Activated naive CD8-positive, alpha-beta T cell treated with anti-CD3 and anti-CD28 coated beads, Interleukin-2, amount 50 U/mL, for 24 hours (primary cell): ENCODE measurements around the gene KIZ.
"Not testable (repeated sequence)": the region's sequence is repeated elsewhere in the genome, so short reads cannot be mapped to it uniquely, and the experiment has no call there.

Source experiments
- ATAC-seq: fragments of 150-1000 bp; cut with Tn5 transposase; one replicate; pipeline ENCODE4 v1.10.0; 2021
- DNase-seq: peaks from one replicate; pipeline ENCODE4 v3.0.0; 2021
- H3K27ac Mint-ChIP-seq: one replicate; pipeline ENCODE4 v1.8.0; 2021; ENCODE audit warnings: mild to moderate bottlenecking, mixed read lengths
- H3K27me3 Mint-ChIP-seq: one replicate; pipeline ENCODE4 v1.8.0; 2021; ENCODE audit warnings: mixed read lengths
- H3K36me3 Mint-ChIP-seq: one replicate; pipeline ENCODE4 v1.8.0; 2021; ENCODE audit warnings: low read depth, mixed read lengths
- H3K4me1 Mint-ChIP-seq: one replicate; pipeline ENCODE4 v1.8.0; 2021; ENCODE audit warnings: mixed read lengths
- H3K4me3 Mint-ChIP-seq: one replicate; pipeline ENCODE4 v1.8.0; 2021; ENCODE audit warnings: mild to moderate bottlenecking, moderate library complexity, mixed read lengths
- H3K9me3 Mint-ChIP-seq: one replicate; pipeline ENCODE4 v1.8.0; 2021; ENCODE audit warnings: mixed read lengths

KIZ gene

DNA sequence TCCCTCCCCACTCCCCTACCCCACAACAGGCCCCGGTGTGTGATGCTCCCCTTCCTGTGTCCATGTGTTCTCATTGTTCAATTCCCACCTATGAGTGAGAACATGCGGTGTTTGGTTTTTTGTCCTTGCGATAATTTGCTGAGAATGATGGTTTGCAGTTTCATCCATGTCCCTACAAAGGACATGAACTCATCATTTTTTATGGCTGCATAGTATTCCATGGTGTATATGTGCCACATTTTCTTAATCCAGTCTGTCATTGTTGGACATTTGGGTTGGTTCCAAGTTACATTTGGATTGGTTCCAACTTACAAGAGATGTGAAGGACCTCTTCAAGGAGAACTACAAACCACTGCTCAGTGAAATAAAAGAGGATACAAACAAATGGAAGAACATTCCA is 42.2 kb downstream of the KIZ start:
- not testable (repeated sequence) for H3K27ac Mint-ChIP-seq, H3K27me3 Mint-ChIP-seq

DNA sequence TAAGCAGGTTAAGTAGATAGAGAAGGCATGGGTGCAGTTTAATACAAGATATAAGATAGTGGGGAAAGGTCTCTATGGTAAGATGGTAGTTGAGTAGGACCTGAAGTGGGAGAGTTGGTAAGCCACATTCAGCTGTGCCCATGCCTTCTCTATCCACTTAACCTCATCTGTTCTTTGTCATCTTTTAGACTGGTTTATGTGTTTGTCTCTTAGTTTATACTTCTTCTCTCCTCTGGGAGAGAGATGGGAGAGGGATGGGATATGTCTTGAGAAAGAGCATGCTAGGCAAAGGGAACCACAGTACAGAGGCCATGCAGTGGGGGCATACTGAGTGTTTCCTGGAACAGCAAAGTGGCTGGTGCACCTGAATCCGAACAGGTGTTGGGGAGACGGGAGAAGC is 46.7 kb downstream of the KIZ start:
- no peak overlapping the region for H3K4me3 Mint-ChIP-seq
- H3K4me1 Mint-ChIP-seq = peaks cover 9% of the 10 kb centered on the region
- H3K27ac Mint-ChIP-seq = no peak overlapping the region
- H3K36me3 Mint-ChIP-seq = peaks cover 21% of the 10 kb centered on the region
- peaks cover 4% of the 10 kb centered on the region for H3K9me3 Mint-ChIP-seq
- ATAC-seq (no peak), DNase-seq (no peak)
- no peaks in the 10 kb centered on the region for H3K27me3 Mint-ChIP-seq

More for the DNA sequence above, 42.2 kb downstream of the KIZ start:
- H3K4me3 Mint-ChIP-seq, H3K9me3 Mint-ChIP-seq, ATAC-seq, H3K4me1 Mint-ChIP-seq, DNase-seq: not testable (repeated sequence)
- H3K36me3 Mint-ChIP-seq = peaks cover 37% of the 10 kb centered on the region

DNA sequence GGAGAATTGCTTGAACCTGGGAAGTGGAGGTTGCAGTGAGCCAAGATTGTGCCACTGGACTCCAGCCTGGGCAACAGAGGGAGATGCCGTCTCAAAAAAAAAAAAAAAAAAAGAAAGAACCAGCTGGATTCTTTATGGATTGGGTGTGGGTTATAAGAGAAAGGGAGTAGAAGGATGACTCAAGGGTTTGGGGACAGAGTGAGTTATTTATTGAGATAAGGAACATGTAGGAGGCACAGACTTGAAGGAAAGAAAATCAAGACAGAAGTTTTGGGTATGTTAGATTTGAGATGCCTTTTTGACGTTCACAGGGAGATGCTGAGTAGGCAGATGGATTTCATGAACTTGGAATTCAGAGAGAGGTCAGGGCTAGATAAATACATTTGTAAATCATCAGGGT is 47.6 kb downstream of the KIZ start:
- Mint-ChIP-seq H3K27ac (no peak overlapping the region), H3K36me3 (peaks cover 17% of the 10 kb centered on the region), H3K4me1 (peaks cover 9% of the 10 kb centered on the region), H3K27me3 (no peaks in the 10 kb centered on the region), H3K4me3 (no peak overlapping the region), H3K9me3 (peaks cover 7% of the 10 kb centered on the region)
- no peak for DNase-seq
- ATAC-seq = no peak

DNA sequence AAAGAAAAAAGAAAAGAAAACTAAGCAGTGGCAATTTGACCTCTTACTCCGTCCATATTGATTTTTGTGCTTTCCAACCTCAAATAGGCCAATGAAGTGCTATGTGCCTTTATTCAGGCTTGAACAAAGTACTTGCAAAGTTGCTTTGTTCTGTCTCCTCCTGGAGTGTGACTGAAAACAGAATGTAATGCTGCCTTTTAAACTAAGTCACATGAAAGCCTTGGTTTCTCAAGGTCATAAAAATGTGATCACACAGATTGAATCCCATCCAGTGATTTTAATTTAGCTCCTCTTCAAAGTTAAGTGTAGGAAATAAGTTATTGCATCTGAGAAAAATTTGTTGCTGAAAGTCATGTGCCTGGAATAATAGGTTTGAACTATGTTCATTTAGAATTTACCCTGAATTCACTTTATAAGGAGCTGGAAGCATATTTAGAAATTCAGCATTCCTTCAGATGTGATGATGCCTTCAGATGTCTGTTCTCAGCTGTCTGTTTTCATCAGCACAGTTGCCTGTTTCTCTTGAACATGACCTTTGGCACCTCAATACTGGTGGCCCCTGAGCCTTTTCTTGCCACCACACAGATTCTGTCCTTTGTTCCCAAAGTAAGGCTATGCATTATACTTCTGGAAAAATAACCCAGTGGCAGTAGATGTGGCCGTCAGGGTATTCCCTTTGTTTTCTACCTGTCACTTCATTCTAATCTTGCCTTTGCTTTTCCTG is 48.8 kb downstream of the KIZ start:
- Mint-ChIP-seq H3K4me3 (no peak overlapping the region), H3K27ac (no peak overlapping the region), H3K27me3 (no peaks in the 10 kb centered on the region), H3K4me1 (peaks cover 9% of the 10 kb centered on the region), H3K36me3 (peaks cover 15% of the 10 kb centered on the region), H3K9me3 (peaks cover 7% of the 10 kb centered on the region)
- DNase-seq (no peak), ATAC-seq (no peak)

DNA sequence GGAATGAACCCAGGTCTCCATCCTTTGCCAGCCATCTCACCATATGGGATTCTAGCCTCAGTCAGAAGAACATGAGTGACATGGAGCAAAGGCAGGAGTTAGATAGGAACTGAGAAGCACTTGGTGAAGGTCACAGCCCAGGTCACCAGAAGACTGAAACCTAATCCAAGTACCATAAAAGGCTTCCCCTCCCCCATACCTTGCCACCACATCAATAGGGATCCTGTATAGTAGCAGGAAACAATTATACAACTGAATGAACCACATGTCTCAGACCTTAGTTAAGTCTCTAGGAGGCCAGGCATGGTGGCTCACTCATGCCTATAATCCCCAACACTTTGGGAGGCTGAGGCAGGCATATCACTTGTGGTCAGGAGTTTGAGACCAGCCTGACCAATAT is 49.6 kb downstream of the KIZ start:
- peaks cover 7% of the 10 kb centered on the region for H3K9me3 Mint-ChIP-seq
- H3K4me3 Mint-ChIP-seq = no peak overlapping the region
- H3K27ac Mint-ChIP-seq = no peak overlapping the region
- no peaks in the 10 kb centered on the region for H3K27me3 Mint-ChIP-seq
- peaks cover 9% of the 10 kb centered on the region for H3K4me1 Mint-ChIP-seq
- no peak for DNase-seq
- H3K36me3 Mint-ChIP-seq = peaks cover 12% of the 10 kb centered on the region
- peak; percentile 57 for ATAC-seq

DNA sequence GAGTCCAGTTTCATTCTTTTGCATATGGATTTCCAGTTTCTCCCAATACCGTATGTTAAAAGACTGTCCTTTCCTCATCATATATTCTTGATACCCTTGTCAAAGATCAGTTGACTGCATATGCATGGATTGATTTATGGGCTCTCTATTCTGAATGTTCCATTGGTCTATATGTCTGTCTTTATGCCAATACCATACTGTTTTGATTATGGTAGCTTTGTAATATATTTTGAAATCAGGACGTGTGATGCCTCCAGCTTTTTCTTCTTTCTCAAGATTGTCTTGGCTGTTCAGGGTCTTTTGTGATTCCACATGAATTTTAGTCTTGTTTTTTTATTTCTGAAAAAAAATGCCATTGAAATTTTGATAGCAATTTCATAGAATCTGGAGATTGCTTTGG is 51.9 kb downstream of the KIZ start:
- Mint-ChIP-seq H3K9me3 (peaks cover 4% of the 10 kb centered on the region), H3K27me3 (no peaks in the 10 kb centered on the region), H3K27ac (no peak overlapping the region), H3K36me3 (peaks cover 5% of the 10 kb centered on the region), H3K4me3 (no peak overlapping the region), H3K4me1 (peaks cover 9% of the 10 kb centered on the region)
- DNase-seq (no peak), ATAC-seq (no peak)

DNA sequence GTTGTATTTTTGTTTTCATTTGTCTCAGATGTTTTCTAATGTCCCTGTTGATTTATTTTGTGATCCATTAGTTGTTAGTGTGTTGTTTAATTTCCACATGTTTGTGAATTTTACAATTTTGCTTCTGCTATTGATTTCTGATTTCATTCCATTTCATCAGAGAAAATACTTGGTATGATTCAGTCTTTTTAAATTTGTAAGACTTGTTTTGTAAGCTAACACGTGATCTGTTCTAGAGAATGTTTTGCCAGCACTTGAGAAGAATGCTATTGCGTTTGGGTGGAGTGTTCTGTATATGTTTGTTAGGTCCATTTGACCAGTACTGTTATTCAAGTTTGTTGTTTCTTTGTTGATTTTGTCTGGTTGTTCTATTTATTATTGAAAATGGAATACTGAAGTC is 53.9 kb downstream of the KIZ start:
- no peak for ATAC-seq
- no peaks in the 10 kb centered on the region for H3K27me3 Mint-ChIP-seq

DNA sequence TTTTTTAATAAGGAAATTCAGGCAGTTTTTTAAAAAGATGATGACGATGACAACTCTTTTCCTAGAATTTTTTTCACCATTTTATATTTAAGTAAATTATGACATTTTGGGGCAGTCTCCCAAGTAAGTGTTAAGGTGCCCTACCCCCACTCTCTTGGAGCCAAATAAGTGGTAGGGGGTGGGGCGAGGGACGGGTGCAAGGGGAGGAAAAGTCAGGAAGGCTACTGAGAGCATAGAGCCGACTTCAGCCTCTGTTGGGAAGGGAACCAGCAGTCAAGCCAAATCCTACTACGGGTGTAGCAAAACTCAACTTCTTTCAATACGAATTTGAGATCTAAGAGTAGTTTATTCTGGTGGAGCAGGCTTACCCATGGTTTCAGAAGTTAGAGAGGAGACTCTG is 54.4 kb downstream of the KIZ start:
- Mint-ChIP-seq H3K4me1 (peaks cover 5% of the 10 kb centered on the region), H3K9me3 (peaks cover 4% of the 10 kb centered on the region), H3K36me3 (peaks cover 5% of the 10 kb centered on the region), H3K27me3 (no peaks in the 10 kb centered on the region), H3K4me3 (no peak overlapping the region), H3K27ac (no peak overlapping the region)
- ATAC-seq (no peak), DNase-seq (no peak)

More for the DNA sequence above, 53.9 kb downstream of the KIZ start:
- Mint-ChIP-seq H3K36me3 (peaks cover 5% of the 10 kb centered on the region), H3K9me3 (peaks cover 4% of the 10 kb centered on the region), H3K4me3 (no peak overlapping the region), H3K4me1 (peaks cover 9% of the 10 kb centered on the region), H3K27ac (no peak overlapping the region)
- no peak for DNase-seq

DNA sequence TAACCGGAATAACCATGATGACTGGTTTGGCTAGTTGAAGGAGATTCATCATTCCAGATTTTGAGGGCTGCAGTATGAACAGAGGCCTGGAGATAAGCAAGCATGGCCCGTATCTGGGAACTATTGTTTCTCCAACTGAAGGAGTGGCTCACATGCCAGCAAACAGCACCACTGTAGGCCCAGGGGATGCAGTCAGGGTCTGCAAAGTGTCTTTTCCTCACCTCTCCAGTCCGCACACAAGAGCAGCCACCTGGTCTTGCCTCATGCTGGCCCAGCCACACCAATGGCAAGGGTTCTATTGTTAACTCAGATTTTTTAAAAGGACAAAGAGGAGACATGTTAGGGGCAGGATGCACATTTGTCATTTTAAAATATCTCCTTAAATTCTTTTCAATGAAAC is 55.1 kb downstream of the KIZ start:
- Mint-ChIP-seq H3K4me1 (no peaks in the 10 kb centered on the region), H3K4me3 (no peak overlapping the region), H3K9me3 (peaks cover 4% of the 10 kb centered on the region), H3K36me3 (peaks cover 5% of the 10 kb centered on the region), H3K27ac (no peak overlapping the region), H3K27me3 (no peaks in the 10 kb centered on the region)
- DNase-seq (no peak), ATAC-seq (no peak)

DNA sequence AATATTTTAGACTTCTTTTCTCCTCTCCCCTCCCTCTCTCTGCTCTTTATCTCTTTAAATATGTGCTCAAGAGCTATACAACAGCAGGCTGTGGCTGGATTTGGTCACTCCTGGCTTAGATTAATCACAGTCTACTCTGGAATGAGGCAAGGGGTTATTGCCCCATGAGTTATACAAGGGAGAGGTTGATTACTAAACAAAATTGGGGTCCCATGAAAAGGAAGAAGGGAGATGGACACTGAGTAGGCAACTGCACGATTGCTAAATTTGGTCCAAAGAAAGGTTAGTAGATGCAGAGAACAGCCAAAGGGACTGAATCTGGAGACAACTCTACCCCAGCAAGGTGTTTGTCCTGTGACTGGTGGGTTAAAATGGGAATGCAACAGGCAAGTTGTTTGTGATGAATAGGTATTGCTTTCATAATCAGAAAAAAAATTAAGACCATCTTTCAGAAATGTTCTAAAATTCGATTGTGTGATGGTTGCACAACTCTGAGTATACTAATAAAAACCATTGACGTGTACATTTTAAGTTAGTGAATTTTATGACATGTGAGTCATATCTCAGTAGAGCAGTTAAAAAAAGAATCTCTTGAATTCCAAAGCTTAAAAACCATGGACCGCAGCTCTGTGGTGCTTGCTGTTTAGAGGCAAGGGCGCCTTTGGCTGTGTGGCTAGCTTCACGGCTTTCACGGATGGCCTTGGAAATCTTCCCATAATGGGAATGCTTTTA is 57.1 kb downstream of the KIZ start:
- peaks cover 3% of the 10 kb centered on the region for H3K36me3 Mint-ChIP-seq
- no peak for DNase-seq
- H3K27ac Mint-ChIP-seq = no peak overlapping the region

DNA sequence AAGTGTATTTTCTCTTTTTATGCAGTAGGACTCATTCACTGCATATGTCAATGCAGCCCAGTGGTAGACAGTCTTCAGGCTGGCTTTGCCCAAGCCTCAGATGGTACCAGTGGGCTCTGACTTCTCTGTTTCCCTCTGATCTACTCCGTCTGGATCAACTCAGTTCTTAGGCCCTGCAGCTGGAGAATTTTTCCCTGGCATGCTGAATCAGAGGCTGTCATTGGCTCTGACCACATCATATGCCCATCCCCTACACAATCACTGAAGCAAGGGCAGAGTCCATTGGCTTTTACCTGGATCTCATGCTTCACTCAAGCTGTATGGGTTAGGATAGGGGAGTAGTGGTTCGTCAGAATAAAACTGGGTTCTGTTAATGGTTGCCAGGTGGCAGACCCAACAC is 57.8 kb downstream of the KIZ start:
- Mint-ChIP-seq H3K4me3 (no peak overlapping the region), H3K4me1 (no peaks in the 10 kb centered on the region), H3K27ac (no peak overlapping the region), H3K36me3 (peaks cover 3% of the 10 kb centered on the region), H3K9me3 (no peaks in the 10 kb centered on the region), H3K27me3 (no peaks in the 10 kb centered on the region)
- no peak for DNase-seq
- ATAC-seq = no peak

More for the DNA sequence above, 57.1 kb downstream of the KIZ start:
- Mint-ChIP-seq H3K9me3 (no peaks in the 10 kb centered on the region), H3K4me3 (no peak overlapping the region), H3K4me1 (no peaks in the 10 kb centered on the region), H3K27me3 (no peaks in the 10 kb centered on the region)
- ATAC-seq = no peak

DNA sequence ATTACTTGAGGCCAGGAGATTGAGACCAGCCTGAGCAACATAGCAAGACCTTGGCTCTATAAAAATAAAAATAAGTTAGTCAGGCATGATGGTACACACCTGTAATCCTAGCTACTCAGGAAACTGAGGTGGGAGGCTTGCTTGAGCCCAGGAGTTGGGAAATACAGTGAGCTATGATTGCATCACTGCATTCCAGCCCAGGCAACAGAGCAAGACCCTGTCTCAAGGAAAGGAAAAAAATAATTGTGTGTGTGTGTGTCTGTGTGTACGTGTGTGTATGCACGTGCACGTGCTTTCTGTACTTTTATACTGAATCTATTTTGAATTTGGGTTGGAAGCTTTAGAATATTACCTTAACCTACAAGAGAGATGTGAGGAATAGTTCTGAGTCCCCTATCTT is 58.9 kb downstream of the KIZ start:
- no peak for ATAC-seq
- Mint-ChIP-seq H3K36me3 (peaks cover 3% of the 10 kb centered on the region), H3K4me1 (no peaks in the 10 kb centered on the region), H3K27ac (no peak overlapping the region), H3K4me3 (no peak overlapping the region), H3K27me3 (no peaks in the 10 kb centered on the region), H3K9me3 (no peaks in the 10 kb centered on the region)
- DNase-seq = no peak

DNA sequence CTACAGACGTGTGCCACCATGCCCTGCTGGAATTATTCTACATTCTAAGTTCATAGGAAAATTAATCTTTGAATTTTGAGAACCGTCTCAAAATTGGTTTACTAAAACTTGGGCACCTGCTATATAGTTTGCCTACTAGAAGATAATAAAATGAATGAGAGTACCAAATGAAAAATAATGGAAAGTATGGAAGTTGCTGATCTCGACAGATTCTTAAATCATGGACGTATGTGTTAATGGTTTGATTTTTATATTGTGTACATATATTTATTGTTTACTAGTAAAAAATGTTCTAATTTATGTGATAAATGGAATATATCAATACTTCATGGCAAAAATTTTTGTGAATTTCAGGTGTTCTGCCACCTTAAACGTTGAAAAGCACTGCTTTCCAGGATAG is 60.0 kb downstream of the KIZ start:
- H3K9me3 Mint-ChIP-seq = no peaks in the 10 kb centered on the region
- H3K4me3 Mint-ChIP-seq = no peak overlapping the region
- H3K27ac Mint-ChIP-seq = no peak overlapping the region
- no peaks in the 10 kb centered on the region for H3K4me1 Mint-ChIP-seq
- H3K36me3 Mint-ChIP-seq = peaks cover 3% of the 10 kb centered on the region
- no peak for ATAC-seq
- DNase-seq = no peak
- H3K27me3 Mint-ChIP-seq = no peaks in the 10 kb centered on the region

DNA sequence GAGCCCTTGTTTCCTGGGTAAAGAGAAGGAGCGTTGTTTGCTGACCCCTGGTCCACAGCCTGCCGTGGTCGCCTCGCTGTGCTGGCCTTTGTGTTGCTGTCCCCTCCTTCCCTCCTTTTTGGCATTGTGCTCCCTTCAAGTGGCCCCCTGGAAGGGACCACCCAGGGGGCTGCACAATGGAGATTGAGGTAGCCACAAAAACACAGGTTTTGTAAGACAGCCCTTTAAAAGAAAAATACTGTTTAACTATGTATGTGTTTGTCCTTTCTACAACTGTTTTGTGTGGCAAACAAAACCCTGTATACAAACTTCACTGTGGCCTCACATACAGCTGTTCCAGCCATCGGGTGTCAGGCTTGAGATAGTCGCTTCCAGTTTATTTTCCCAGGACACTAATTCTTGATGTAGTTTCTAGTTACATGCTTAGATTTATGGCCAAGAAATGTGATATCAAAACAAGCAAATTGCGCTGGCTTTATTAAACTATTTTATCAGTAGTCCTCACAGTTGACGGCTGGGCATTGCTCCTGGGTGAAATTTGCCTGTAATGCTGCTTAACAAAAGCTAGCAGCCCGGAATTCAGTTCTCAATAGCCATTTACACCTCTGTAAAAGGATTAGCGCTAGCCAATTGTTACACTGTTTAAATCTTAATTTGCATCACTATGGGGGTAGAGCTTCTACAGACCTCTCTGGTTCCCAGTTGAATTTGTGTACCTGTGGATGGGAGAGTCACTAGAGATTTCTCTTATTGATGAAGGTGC is 64.1 kb downstream of the KIZ start:
- no peak for ATAC-seq
- peaks cover 3% of the 10 kb centered on the region for H3K36me3 Mint-ChIP-seq

DNA sequence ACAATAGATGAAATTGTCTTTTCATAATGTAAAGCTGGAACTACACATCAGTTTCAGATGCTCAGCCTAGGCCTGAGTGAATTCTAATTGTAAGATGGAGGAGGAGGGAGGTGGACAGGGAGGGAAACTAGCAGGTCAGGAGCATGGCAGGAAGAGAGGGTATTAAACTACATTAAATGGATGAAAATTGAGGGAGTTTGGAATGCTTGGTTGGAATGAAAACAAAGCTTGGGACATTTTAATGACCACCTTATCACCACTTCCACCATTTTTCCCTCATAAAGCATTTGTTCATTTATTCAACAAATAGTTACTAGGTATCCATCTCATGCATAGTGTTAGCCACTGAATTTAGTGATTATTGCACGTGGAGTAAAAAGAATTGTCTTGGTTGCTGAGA is 65.0 kb downstream of the KIZ start:
- no peaks in the 10 kb centered on the region for H3K27me3 Mint-ChIP-seq
- no peak overlapping the region for H3K4me3 Mint-ChIP-seq
- H3K4me1 Mint-ChIP-seq = no peaks in the 10 kb centered on the region
- peaks cover 3% of the 10 kb centered on the region for H3K36me3 Mint-ChIP-seq
- H3K27ac Mint-ChIP-seq = no peak overlapping the region
- H3K9me3 Mint-ChIP-seq = no peaks in the 10 kb centered on the region
- ATAC-seq (no peak), DNase-seq (no peak)

More for the DNA sequence above, 64.1 kb downstream of the KIZ start:
- no peak overlapping the region for H3K4me3 Mint-ChIP-seq
- H3K9me3 Mint-ChIP-seq = no peaks in the 10 kb centered on the region
- no peaks in the 10 kb centered on the region for H3K27me3 Mint-ChIP-seq
- H3K4me1 Mint-ChIP-seq = no peaks in the 10 kb centered on the region
- no peak for DNase-seq
- H3K27ac Mint-ChIP-seq = no peak overlapping the region
